ENCODE measurements around the gene MED12L. TPM values are rescaled to one million over a fixed set of nuclear protein-coding genes. Genes with fewer than 3 reads are reported as not detected.

Gene MED12L
- total RNA-seq, 2 donors from 2014 or later = 15.5 to 28.9 TPM

DNA sequence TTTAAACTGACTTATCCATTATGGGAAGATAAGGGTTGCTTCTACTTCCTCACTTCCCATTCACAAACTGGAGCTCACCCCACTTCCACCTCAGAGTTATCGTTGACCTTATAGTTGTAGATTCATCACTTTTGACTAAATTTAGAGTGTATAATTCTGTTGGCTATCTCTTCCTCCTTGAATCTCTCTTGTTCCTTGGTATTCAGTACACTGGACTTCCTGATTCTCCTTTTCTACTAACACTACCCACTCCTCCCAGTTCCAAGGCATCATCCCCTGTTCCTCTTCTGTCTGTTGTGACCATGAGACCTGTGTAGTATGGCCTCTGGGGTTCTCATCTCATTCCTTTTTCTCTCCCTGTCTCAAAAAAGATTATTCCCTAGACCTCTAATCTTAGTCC is 237.0 kb downstream of the MED12L start:
- Histone ChIP-seq H3K9ac (ENCODE audit: extremely low read depth, low read length, poor library complexity, severe bottlenecking) (no peak overlapping the region), H3K27me3 (ENCODE audit: control insufficient read depth, insufficient read depth, low read length, poor library complexity, severe bottlenecking) (no peaks in the 10 kb centered on the region), H3K4me1 (ENCODE audit: control insufficient read depth, insufficient read depth, low read length) (no peaks in the 10 kb centered on the region), H3K36me3 (ENCODE audit: control insufficient read depth, insufficient read depth, low read length) (no peaks in the 10 kb centered on the region), H3K9me3 (ENCODE audit: control insufficient read depth, low read length) (no peaks in the 10 kb centered on the region), H3K4me3 (ENCODE audit: low read length) (no peak overlapping the region), H3K27ac (ENCODE audit: low read depth, low read length) (no peak overlapping the region)
- Mint-ChIP-seq H3K27me3 (ENCODE audit: insufficient read depth) (no peaks in the 10 kb centered on the region), H3K4me3 (no peak overlapping the region), H3K27ac (no peak overlapping the region), H3K4me1 (peaks cover 9% of the 10 kb centered on the region), H3K9me3 (no peaks in the 10 kb centered on the region), H3K36me3 (ENCODE audit: low read depth) (no peaks in the 10 kb centered on the region)
- DNase-seq = no peak
- TF ChIP-seq, protein P1, sequence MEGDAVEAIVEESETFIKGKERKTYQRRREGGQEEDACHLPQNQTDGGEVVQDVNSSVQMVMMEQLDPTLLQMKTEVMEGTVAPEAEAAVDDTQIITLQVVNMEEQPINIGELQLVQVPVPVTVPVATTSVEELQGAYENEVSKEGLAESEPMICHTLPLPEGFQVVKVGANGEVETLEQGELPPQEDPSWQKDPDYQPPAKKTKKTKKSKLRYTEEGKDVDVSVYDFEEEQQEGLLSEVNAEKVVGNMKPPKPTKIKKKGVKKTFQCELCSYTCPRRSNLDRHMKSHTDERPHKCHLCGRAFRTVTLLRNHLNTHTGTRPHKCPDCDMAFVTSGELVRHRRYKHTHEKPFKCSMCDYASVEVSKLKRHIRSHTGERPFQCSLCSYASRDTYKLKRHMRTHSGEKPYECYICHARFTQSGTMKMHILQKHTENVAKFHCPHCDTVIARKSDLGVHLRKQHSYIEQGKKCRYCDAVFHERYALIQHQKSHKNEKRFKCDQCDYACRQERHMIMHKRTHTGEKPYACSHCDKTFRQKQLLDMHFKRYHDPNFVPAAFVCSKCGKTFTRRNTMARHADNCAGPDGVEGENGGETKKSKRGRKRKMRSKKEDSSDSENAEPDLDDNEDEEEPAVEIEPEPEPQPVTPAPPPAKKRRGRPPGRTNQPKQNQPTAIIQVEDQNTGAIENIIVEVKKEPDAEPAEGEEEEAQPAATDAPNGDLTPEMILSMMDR (conservative IDR thresholded peaks at IDR 0.05) = no peak
- WGBS, 2 experiments (ENCODE audit: insufficient coverage in 1 of 2, insufficient read length in 1 of 2) = 100% methylated on average over 1 of the region's 1 CpG; no CpG with 5 or more reads in 1 of the 2 experiments

DNA sequence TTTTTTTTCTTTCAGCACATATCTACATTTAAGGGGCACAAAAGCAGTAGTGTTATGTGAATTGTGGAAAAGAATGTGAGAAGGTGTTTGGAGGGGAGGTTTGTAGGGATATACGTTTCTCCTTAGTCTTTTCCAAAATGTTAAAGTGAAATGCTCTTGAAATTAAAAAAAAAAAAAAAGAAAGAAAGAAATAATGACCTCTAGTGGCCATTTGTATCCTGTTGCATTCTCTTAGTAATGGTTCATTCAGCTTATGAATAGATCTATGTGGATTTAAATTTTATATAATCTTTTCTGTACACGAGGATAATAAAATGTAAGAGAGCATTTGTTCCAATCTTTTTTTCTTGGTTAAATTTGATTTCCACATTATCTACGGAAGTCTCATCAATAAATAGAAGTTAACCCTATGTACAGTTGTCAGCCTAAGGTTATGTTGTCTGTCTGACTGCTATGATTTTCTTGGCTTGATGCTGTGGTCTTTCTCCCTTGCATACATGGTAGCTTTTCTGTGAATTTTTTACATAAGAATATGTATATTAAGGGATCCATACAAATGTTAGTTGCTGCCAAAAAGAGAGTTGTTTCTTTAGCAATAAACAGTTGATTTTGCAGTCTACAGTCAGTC is 242.2 kb downstream of the MED12L start:
- H3K36me3 Mint-ChIP-seq (ENCODE audit: low read depth) = no peaks in the 10 kb centered on the region
- 60 to 65% methylated on average over 1 to 2 of the region's 3 CpGs for WGBS, 2 experiments (ENCODE audit: insufficient coverage in 1 of 2, insufficient read length in 1 of 2)
- TF ChIP-seq, protein P1 (conservative IDR thresholded peaks at IDR 0.05) = peak; percentile 87
- Histone ChIP-seq H3K4me1 (ENCODE audit: control insufficient read depth, insufficient read depth, low read length) (no peaks in the 10 kb centered on the region), H3K9me3 (ENCODE audit: control insufficient read depth, low read length) (no peaks in the 10 kb centered on the region), H3K27me3 (ENCODE audit: control insufficient read depth, insufficient read depth, low read length, poor library complexity, severe bottlenecking) (no peaks in the 10 kb centered on the region), H3K27ac (ENCODE audit: low read depth, low read length) (no peak overlapping the region), H3K4me3 (ENCODE audit: low read length) (no peak overlapping the region), H3K36me3 (ENCODE audit: control insufficient read depth, insufficient read depth, low read length) (no peaks in the 10 kb centered on the region), H3K9ac (ENCODE audit: extremely low read depth, low read length, poor library complexity, severe bottlenecking) (no peak overlapping the region)
- H3K27me3 Mint-ChIP-seq (ENCODE audit: insufficient read depth) = no peaks in the 10 kb centered on the region
- no peaks in the 10 kb centered on the region for H3K9me3 Mint-ChIP-seq
- H3K4me1 Mint-ChIP-seq = no peaks in the 10 kb centered on the region
- no peak for DNase-seq
- H3K27ac Mint-ChIP-seq = no peak overlapping the region
- H3K4me3 Mint-ChIP-seq = no peak overlapping the region

DNA sequence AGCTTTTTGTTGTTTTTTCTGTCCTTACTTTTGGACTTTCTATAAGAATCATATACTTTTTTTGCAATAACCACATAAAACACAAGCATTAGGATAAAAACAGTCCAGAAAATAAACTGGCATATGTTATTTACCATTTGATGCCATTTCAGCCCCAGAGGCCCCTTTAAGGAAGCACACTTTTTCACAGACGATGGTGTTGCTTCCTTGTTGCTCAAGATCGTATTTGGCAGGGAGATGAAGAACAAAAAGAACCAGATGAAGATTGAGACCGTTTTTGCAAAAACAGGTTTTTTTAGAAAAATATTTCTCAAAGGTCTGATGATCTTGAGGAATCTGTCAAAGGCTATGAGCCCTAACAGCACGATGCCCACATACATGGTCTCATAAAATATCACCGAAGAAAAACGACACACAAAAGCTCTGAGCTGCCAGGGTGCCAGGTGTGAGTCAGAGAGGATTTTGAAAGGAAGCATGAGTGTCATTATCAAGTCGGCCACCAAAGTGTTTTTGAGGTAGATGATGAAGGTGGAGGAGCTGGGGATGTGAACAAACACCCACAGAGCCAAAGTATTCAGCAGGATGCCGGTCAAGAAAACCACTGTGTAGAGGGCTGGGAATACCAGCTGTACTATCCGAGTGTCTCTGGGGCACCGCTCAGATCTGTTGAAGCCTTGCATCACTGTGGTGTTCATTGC is 243.0 kb downstream of the MED12L start:
- no peaks in the 10 kb centered on the region for H3K36me3 Mint-ChIP-seq (ENCODE audit: low read depth)
- no peaks in the 10 kb centered on the region for H3K4me1 Mint-ChIP-seq
- H3K4me3 ChIP-seq (ENCODE audit: low read length) = no peak overlapping the region
- no peaks in the 10 kb centered on the region for H3K27me3 ChIP-seq (ENCODE audit: control insufficient read depth, insufficient read depth, low read length, poor library complexity, severe bottlenecking)
- no peak overlapping the region for H3K27ac ChIP-seq (ENCODE audit: low read depth, low read length)
- TF ChIP-seq, protein P1 (conservative IDR thresholded peaks at IDR 0.05) = no peak
- H3K27me3 Mint-ChIP-seq (ENCODE audit: insufficient read depth) = no peaks in the 10 kb centered on the region
- DNase-seq = no peak
- 85 to 97% methylated on average over 8 to 10 of the region's 10 CpGs for WGBS, 2 experiments (ENCODE audit: insufficient coverage in 1 of 2, insufficient read length in 1 of 2)
- no peaks in the 10 kb centered on the region for H3K36me3 ChIP-seq (ENCODE audit: control insufficient read depth, insufficient read depth, low read length)
- H3K4me1 ChIP-seq (ENCODE audit: control insufficient read depth, insufficient read depth, low read length) = no peaks in the 10 kb centered on the region
- no peaks in the 10 kb centered on the region for H3K9me3 Mint-ChIP-seq
- no peaks in the 10 kb centered on the region for H3K9me3 ChIP-seq (ENCODE audit: control insufficient read depth, low read length)
- H3K4me3 Mint-ChIP-seq = no peak overlapping the region
- H3K27ac Mint-ChIP-seq = no peak overlapping the region
- no peak overlapping the region for H3K9ac ChIP-seq (ENCODE audit: extremely low read depth, low read length, poor library complexity, severe bottlenecking)
